Large intestine (tissue), 3 donors: ENCODE measurements around the gene DNAH11. TPM values are rescaled to one million over a fixed set of nuclear protein-coding genes. Genes with fewer than 3 reads are reported as not detected.

Experiments used
- DNase-seq, 2 donors: peaks; one replicate each; pipeline versions ENCODE4 v3.0.0 to v3.0.0-alpha.2; 2013
- H3K27ac ChIP-seq: one replicate; pipeline ENCODE4 v1.5.1; 2013; ENCODE audit warnings: low read length
- H3K27me3 ChIP-seq: 2 replicates; pipeline ENCODE4 v1.6.1; 2013; ENCODE audit warnings: low read length; ENCODE audit not compliant: control insufficient read depth, insufficient read depth
- H3K36me3 ChIP-seq: 2 replicates; pipeline ENCODE4 v1.6.1; 2013; ENCODE audit warnings: low read length; ENCODE audit not compliant: control insufficient read depth, insufficient read depth
- H3K4me1 ChIP-seq: one replicate; pipeline ENCODE4 v1.6.1; 2013; ENCODE audit warnings: low read length; ENCODE audit not compliant: control insufficient read depth, insufficient read depth
- H3K4me3 ChIP-seq: one replicate; pipeline ENCODE4 v1.5.1; 2013; ENCODE audit warnings: low read length
- H3K9me3 ChIP-seq: one replicate; pipeline ENCODE4 v1.6.1; 2013; ENCODE audit warnings: mild to moderate bottlenecking, low read depth, low read length, moderate library complexity; ENCODE audit not compliant: control insufficient read depth
- WGBS: methylation state at CpG from one replicate; pipeline ENCODE4 v1.1.5; 2013; ENCODE audit warnings: low lambda C conversion rate; ENCODE audit not compliant: insufficient coverage; 5-methylcytosine and 5-hydroxymethylcytosine counted together
- polyA plus RNA-seq: library from polyadenylated mRNA; unstranded; fragments of 120-200 nt; gene quantifications from one replicate; pipeline ENCODE4 v1.2.1, GENCODE V29; 2013

The DNAH11 gene
- polyA plus RNA-seq, 1 donor: 0.40 TPM

- Histone ChIP-seq H3K27ac (no peak overlapping the region), H3K36me3 (peaks cover 15% of the 10 kb centered on the region), H3K27me3 (no peaks in the 10 kb centered on the region), H3K4me3 (no peak overlapping the region), H3K9me3 (no peaks in the 10 kb centered on the region), H3K4me1 (no peaks in the 10 kb centered on the region)
- whole genome bisulfite sequencing: 97% methylated on average over 4 of the region's 17 CpGs
- DNase-seq: no peak
Observed at GRCh38 chr7:21898265-21898930, 355.6 kb downstream of the DNAH11 start.

DNA sequence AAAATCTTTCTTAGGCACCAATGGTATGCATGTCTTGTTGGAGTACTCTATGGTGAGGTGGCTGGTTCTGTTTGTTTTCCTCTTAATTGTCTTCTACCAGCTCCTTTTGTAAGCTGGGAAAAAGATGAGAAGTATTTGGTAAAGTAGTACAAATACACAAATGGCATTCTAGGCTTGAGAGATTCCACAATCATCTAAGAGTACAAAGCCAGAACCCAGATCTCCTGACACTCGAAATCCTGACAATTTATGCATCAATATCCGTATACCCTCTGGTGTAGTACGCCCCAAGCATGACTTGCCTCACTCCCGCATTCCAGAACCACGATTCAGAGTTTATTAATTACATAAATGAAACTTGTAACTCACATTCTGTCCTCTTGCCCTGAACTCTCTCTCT, 359.4 kb downstream of the DNAH11 start:
- H3K27ac ChIP-seq: no peak overlapping the region
- no peaks in the 10 kb centered on the region for H3K27me3 ChIP-seq
- H3K36me3 ChIP-seq: peaks cover 38% of the 10 kb centered on the region
- DNase-seq: no peak
- 80% methylated on average over 1 of the region's 5 CpGs for WGBS
- H3K4me3 ChIP-seq: no peak overlapping the region
- H3K9me3 ChIP-seq: no peaks in the 10 kb centered on the region
- no peaks in the 10 kb centered on the region for H3K4me1 ChIP-seq

- WGBS: no CpG with 5 or more reads among the region's 14 CpGs
- H3K27ac ChIP-seq: no peak overlapping the region
- peaks cover 40% of the 10 kb centered on the region for H3K36me3 ChIP-seq
- H3K9me3 ChIP-seq: no peaks in the 10 kb centered on the region
- H3K4me1 ChIP-seq: no peaks in the 10 kb centered on the region
- H3K27me3 ChIP-seq: no peaks in the 10 kb centered on the region
- DNase-seq: no peak
- H3K4me3 ChIP-seq: no peak overlapping the region
Observed at GRCh38 chr7:21903020-21903786, 360.4 kb downstream of the DNAH11 start.

DNA sequence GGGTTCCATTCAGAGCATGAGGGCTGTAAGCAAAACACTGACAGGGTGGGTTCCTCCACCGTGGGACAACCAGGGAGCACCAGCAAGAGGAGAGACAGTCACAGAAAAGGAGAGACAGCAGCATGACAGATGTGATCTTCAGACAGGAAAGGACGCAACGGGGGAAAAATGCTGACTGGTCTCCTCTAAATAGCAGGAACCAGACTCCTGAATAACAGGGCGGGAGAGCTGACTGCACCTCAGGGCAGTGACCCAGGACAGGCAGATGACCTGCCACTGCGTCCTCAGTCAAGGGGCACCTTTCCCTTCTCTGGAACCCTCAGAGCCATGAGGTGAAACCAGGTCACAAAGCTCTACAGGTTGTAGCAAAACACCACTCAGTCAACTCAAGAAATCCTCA, 365.9 kb downstream of the DNAH11 start:
- Histone ChIP-seq H3K36me3 (peaks cover 34% of the 10 kb centered on the region), H3K9me3 (no peaks in the 10 kb centered on the region), H3K4me1 (no peaks in the 10 kb centered on the region), H3K4me3 (no peak overlapping the region), H3K27ac (no peak overlapping the region), H3K27me3 (no peaks in the 10 kb centered on the region)
- no peak for DNase-seq
- WGBS: no CpG with 5 or more reads among the region's 5 CpGs

DNA sequence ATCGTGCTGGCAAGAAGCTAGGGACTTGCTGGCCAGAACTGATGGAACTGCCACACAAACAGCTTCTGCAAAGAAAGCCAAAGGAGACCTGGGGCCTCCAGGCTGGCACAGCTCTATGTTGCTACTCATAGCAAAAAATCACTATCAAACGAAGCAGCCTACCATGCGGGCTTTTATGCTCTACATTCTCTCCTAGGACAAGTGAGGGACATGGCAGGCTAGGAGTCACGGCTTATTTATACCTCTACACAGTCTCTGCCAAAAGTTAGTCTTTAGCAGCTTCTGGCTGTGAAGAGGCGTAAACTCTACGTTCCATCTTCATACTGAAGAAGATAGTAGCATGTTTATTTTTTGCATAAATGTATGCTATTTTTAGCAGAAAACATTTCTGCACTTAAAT, 367.4 kb downstream of the DNAH11 start:
- Histone ChIP-seq H3K9me3 (no peaks in the 10 kb centered on the region), H3K4me3 (no peak overlapping the region), H3K4me1 (no peaks in the 10 kb centered on the region), H3K36me3 (peaks cover 30% of the 10 kb centered on the region), H3K27me3 (no peaks in the 10 kb centered on the region), H3K27ac (no peak overlapping the region)
- no peak for DNase-seq
- WGBS: 100% methylated on average over 1 of the region's 6 CpGs

DNA sequence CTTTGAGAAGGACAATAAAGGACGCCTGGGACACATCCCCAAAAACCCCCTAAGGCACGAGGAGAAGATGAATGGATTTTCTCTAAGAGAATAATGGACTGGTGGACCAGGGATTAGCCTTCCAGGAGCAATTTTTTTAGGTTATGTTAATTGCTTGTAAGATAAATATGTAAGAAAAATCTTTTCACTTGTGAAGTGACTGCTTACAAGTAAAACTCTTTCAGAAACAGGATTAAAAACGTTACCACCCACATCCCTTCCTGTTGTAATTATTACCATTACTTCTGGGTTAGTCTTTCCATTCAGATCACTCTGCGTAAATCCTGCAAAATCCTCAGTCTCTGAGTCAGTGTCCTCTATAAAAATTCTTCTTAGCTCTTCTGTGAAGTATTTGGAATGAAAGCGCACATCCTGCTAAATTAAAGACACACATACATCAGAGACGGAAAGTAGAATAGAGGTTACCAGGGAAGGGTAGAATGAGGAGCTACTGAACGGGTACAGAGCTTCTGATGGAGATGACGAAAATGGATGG, 368.6 kb downstream of the DNAH11 start:
- WGBS: 88% methylated on average over 5 of the region's 8 CpGs
- Histone ChIP-seq H3K27ac (no peak overlapping the region), H3K4me3 (no peak overlapping the region), H3K4me1 (no peaks in the 10 kb centered on the region), H3K9me3 (no peaks in the 10 kb centered on the region), H3K27me3 (no peaks in the 10 kb centered on the region), H3K36me3 (peaks cover 21% of the 10 kb centered on the region)
- DNase-seq: no peak

DNA sequence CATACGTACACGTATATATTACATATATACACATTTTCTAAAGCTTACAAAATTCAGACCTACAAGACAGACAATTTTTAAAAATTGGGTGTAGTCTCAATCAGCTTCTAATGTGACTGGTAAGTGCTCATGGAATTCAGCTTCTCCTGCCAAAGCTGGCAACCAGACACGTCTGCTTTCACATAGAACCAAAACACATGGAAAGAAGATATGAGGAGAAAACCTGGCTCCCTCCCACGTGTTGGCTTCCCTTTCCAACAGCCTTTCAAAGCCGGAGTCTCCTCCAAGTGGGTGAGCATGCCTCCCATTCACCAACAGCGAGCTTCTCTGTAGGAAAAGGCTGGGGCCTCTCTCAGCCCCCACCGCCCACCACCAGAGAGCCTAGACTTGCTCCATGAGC, 369.5 kb downstream of the DNAH11 start:
- Histone ChIP-seq H3K4me1 (no peaks in the 10 kb centered on the region), H3K27me3 (no peaks in the 10 kb centered on the region), H3K9me3 (no peaks in the 10 kb centered on the region), H3K27ac (no peak overlapping the region), H3K4me3 (no peak overlapping the region), H3K36me3 (peaks cover 16% of the 10 kb centered on the region)
- WGBS: no CpG with 5 or more reads among the region's 7 CpGs
- DNase-seq: no peak

GRCh38 chr7:21912931-21913780, 370.3 kb downstream of the DNAH11 start:
- Histone ChIP-seq H3K27ac (no peak overlapping the region), H3K9me3 (no peaks in the 10 kb centered on the region), H3K4me3 (no peak overlapping the region), H3K4me1 (no peaks in the 10 kb centered on the region), H3K36me3 (peaks cover 14% of the 10 kb centered on the region), H3K27me3 (no peaks in the 10 kb centered on the region)
- no peak for DNase-seq
- 80% methylated on average over 2 of the region's 8 CpGs for WGBS

DNA sequence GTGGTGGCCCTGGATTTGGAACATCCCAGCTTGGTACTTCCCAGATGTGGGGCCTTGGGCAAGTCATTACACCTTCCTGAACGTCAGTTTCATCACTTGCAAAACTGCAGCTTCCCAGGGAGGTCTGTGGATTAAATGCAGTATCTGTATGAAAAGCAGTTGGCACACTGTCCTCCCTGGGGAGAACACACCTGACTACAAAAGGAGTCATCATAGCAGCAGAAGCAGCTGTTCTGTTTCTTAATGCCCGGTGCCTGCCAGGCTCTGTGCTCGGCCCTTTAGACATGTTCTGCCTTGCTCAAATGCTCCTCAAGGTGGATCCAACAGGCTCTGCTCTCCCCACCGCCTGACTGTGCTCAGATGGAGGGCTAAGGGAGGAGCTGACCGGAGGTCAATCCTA, 371.8 kb downstream of the DNAH11 start:
- DNase-seq: no peak
- H3K4me3 ChIP-seq: no peak overlapping the region
- peaks cover 14% of the 10 kb centered on the region for H3K36me3 ChIP-seq
- no peaks in the 10 kb centered on the region for H3K4me1 ChIP-seq
- H3K27me3 ChIP-seq: no peaks in the 10 kb centered on the region
- no peak overlapping the region for H3K27ac ChIP-seq
- no CpG with 5 or more reads among the region's 5 CpGs for WGBS
- H3K9me3 ChIP-seq: no peaks in the 10 kb centered on the region

DNA sequence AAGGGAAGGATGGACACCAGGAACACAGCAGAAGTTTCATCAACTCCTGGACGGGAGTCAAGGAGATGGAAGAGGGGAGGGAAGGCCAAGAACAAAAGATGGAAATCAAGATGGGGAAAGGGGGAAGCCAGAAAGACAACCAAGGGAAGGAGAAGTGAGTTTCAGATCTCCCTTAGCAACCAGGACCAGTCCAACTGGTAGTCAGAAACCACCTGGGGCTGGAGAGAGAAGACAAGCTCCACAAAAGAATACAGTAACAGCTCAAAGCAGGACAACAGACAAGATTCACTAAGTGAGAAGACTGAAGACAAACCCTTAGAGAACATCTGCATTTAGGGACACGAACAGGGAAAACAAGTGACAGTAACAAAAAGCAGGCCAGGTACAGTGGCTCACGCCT, 372.3 kb downstream of the DNAH11 start:
- Histone ChIP-seq H3K4me1 (no peaks in the 10 kb centered on the region), H3K27ac (no peak overlapping the region), H3K4me3 (no peak overlapping the region), H3K9me3 (no peaks in the 10 kb centered on the region), H3K36me3 (peaks cover 14% of the 10 kb centered on the region), H3K27me3 (no peaks in the 10 kb centered on the region)
- DNase-seq: no peak
- WGBS: 100% methylated on average over 1 of the region's 3 CpGs
